NCI-H82 treated with DMSO at 0.1 percent for 48 hours (cell line): ENCODE measurements around the gene MACIR.
A peak's percentile ranks its signal among the peaks of the same experiment; 100 is the strongest.
"Not testable (repeated sequence)": the region's sequence is repeated elsewhere in the genome, so short reads cannot be mapped to it uniquely, and the experiment has no call there.

Source experiments
- DNase-seq: peaks from one replicate; lab custom pipeline; 2025; ENCODE audit not compliant: unreplicated experiment; lab: John Stamatoyannopoulos, UW

Gene MACIR

GRCh38 chr5:103258368-103258956, at the start of gene MACIR:
MACIR (plus strand) TSS chr5:103258763; CDS start chr5:103275920, 17,157 bp downstream.
- peak; percentile 92 for DNase-seq

GRCh38 chr5:103209065-103209464, 49.5 kb upstream of the MACIR start:
- no peak for DNase-seq

- DNase-seq, result no peak
These were observed 47.6 kb upstream of the MACIR start for GRCh38 chr5:103210952-103211351.

GRCh38 chr5:103211576-103212561, 46.7 kb upstream of the MACIR start:
- DNase-seq, result no peak

- no peak for DNase-seq
These were observed 42.4 kb upstream of the MACIR start for GRCh38 chr5:103216137-103216536.

- DNase-seq, result no peak
These were observed 41.9 kb upstream of the MACIR start for GRCh38 chr5:103216697-103217096.

GRCh38 chr5:103217101-103217500, 41.5 kb upstream of the MACIR start:
- DNase-seq, result no peak

- DNase-seq, result no peak
These were observed 40.4 kb upstream of the MACIR start for GRCh38 chr5:103218164-103218563.

GRCh38 chr5:103219074-103219473, 39.5 kb upstream of the MACIR start:
- not testable (repeated sequence) for DNase-seq

- no peak for DNase-seq
These were observed 35.3 kb upstream of the MACIR start for GRCh38 chr5:103223031-103223955.

GRCh38 chr5:103224118-103224893, 34.3 kb upstream of the MACIR start:
- no peak for DNase-seq

GRCh38 chr5:103224894-103225246, 33.7 kb upstream of the MACIR start:
- no peak for DNase-seq

- DNase-seq, result no peak
These were observed 30.5 kb upstream of the MACIR start for GRCh38 chr5:103228061-103228460.

GRCh38 chr5:103228588-103228987, 30.0 kb upstream of the MACIR start:
- no peak for DNase-seq

- no peak for DNase-seq
These were observed 26.1 kb upstream of the MACIR start for GRCh38 chr5:103232393-103232999.

GRCh38 chr5:103234239-103234975, 24.2 kb upstream of the MACIR start:
- no peak for DNase-seq

- DNase-seq, result no peak
These were observed 22.7 kb upstream of the MACIR start for GRCh38 chr5:103235891-103236290.

- DNase-seq, result no peak
These were observed 20.8 kb upstream of the MACIR start for GRCh38 chr5:103237778-103238177.

GRCh38 chr5:103243665-103244064, 14.9 kb upstream of the MACIR start:
- no peak for DNase-seq
